NCI-H2196 (cell line): Measurements from ENCODE around the gene EIF2S1.
"Not testable (repeated sequence)": the region's sequence is repeated elsewhere in the genome, so short reads cannot be mapped to it uniquely, and the experiment has no call there.

Experiments
- DNase-seq: peaks from one replicate; lab custom pipeline; 2025; ENCODE audit not compliant: unreplicated experiment; lab: John Stamatoyannopoulos, UW

EIF2S1 gene

DNA sequence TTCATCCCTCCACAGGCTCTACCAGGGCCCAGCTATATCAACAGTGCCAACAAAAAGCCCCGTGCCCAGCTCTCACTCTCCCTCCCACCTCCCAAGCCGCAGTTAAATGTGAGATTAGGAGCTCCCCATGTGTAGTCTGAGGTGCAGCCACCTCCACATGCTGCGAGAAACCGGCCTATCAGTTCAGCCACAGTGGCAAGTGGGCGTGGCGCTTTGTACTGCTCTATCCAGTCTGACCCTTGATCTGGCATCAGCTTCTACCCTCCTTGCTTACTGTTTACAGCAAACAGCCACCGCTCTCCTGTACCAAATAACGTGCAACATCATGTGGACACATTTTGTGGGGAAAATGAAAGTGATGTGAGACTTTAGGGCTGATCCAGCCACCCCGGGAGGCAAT is 50.2 kb downstream of the EIF2S1 start:
- no peak for DNase-seq

DNA sequence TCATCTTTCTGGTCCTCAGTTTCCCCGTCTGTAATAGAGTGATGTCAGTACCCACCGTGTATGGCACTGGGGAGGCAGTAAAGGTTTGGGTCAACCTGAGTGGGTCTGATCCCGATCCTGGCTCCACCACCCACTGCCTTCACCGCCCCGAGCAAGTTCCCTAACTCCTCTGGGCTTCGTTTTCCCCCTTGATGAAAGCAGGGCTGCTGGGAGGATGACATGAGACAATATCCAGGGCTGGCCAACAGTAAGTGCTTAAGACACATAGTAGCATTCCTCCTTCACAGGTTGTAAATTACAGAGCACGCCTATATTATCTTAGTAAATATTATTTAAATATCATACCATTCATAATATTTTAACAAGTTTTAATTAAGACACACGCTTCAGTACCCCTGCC is 51.2 kb downstream of the EIF2S1 start:
- no peak for DNase-seq

DNA sequence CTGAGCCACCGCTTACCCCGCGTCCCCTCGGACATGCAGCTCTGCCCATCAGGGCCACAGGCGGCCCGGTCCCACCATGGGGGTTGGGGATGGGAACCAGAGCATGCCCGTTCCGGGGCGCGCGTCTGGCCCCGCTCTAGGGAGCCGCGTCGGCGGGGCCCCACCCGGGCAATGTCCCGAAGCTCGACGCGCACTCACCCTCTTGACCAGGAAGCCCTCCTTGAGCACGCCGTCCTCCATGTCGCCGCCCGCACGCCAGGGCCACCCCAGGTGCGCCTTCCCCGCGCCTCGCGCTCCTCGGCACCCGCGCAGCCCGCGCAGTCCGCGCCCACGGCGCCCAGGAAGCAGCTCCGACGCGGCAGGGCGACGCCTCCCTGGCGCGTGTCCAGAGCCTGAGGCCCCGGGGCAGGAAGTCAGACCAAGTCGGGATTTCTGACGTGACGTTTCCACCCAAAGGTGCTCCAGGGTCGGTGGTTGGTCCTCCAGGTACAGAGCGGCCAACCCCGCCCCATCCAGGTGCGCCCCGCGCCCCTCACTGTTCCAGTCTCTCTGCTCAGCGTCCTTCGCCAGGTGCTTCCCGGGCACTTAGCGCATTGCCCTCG is 51.8 kb downstream of the EIF2S1 start, which contains the start of gene PLEK2:
PLEK2 (minus strand) TSS at position 346 of the 602 bp plus-strand sequence; CDS start at position 240, 106 bp downstream.
- peak; percentile 82 for DNase-seq

DNA sequence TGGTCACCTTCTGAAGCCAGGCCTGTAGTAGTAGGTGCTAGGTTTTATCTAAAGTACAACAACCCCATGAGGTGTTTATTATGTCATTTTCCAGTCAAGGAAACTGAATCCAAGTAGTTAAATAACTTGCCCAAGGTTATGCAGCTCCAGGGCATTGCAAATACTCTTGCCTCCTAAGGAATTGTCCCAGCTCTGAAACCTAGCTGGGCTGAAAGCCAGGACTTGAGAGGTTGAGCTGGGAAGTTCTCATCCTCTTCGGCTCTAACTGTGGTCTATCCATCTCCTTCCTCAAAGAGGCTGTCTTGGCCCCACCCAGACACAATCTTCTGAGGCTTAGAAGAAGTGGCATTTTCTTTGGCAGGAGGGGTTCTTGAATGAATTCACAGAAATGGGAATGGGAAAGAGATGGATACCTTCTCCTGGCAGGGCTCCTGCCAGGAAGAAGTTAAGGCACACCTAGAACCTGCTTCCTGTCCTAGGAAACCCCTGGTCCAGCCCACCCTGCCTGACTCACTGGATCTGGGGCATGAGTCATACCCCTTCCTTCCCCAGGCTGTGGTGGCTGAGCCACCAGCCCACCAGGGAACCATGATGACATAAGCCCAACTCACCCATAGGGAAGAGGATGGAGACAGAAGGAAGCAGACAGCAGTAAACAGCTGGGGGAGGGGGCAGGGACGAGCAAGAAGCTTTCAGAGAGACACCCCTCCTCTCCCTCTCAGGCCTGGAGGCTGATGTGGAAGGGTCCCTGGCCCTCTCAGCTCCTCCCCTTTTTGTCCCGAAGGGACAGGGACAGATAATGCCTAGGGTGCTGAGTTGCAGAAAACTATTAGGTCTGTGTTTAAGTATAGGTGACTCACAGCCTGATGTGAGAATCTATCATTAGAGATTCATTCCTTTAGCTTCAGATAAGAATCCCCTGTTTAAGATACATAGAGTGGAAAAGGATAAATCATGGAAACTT is 54.0 kb downstream of the EIF2S1 start:
- DNase-seq = no peak

DNA sequence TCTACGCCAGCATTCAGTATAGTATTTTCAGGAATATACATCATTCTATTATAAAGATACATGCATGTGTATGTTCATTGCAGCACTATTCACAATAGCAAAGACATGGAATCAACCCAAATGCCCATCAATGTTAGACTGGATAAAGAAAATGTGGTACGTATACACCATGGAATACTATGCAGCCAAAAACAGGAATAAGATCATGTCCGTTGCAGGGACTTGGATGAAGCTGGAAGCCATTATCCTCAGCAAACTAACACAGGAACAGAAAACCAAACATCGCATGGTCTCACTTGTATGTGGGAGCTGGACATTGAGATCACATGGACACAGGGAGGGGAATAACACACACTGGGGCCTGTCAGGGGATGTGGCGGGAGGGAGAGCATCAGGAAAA is 55.5 kb downstream of the EIF2S1 start:
- DNase-seq = not testable (repeated sequence)

DNA sequence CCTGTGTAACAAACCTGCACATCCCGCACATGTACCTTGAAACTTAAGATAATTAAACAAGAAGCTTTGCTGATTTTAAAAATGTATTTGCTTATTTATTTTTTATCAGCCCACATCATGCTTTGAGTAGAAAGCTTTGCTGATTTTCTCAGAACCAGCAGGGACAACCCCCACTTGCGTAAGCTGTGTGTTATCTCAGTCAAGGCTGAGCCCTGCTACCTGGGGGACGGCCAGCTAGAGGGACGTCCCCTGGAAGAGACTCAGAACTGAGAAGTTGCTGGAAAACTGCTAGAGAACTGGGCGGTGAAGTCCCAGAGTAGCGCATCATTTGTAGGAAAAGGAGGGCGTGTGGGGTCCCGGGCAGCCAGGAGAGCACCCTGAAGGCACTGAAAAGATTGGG is 56.0 kb downstream of the EIF2S1 start:
- DNase-seq = no peak

DNA sequence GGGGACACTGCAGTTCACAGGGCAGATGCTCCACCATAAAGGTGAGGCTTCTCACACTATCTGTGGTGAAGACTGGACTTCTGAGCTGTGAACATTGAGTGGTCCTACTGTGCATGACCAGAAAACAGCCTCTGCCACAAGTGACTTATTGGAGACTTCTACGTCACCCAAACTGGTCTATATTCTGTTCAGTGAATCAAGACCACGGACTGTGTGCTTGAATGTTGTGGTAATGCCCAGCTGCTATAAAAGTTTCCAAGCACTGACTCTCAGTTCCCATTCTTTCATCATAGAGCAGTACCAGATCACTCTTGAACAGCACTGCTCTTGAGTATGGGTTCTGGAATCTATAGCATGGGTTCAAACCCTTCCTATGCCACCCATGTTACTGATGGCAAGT is 56.7 kb downstream of the EIF2S1 start:
- no peak for DNase-seq

DNA sequence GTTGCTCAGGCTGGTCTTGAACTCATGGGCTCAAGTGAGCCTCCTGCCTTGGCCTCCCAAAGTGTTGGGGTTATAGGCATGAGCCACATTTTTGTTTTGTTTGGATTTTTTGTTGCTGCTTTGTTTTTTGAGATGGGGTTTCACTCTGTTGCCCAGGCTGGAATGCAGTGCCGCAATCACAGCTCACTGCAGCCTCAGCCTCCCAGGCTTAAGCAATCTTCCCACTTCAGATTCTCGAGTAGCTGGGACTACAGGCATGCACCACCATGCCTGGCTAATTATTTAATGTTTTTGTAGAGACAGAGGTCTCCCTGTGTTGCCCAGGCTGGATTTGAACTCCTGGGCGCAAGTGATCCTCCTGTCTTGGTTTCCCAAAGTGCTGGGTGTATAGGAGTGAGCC is 57.5 kb downstream of the EIF2S1 start:
- no peak for DNase-seq

DNA sequence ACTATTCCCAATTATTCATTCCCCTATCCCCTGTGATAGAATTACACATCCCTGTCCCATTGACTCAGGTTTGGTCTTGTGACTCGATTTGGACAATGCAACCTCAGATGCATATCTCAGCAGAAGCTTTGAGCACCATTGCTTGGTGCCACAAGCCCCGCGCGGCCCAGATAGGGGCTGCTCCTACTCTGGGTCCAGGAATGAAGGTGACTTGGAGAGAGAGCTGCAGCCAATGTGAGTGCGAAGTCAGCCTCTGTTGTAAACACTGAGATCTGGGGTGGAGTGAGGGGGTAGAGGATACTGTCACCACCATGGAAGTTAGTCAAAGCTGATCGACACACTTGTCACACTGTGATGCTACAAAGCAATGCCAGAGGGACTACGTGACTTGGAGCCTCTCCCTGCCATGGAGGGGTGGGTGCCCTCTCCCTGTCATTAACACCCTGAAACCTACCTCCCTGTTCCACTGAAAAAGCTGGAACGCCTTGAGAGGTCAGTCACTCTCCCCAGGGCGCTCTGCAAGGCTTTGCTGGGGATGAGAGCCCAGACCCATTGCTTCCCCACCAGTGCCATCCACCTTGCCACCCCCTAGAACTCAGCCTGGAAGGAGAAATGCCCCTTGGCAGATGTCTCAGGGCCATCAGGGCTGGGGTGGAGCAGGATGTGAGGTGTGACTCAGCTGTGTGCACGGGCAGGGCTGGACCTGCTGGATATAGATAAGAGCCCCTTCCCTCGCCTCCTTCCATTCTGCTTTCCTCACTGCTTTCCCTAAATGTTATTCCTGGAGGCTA is 58.5 kb downstream of the EIF2S1 start:
- DNase-seq = no peak

DNA sequence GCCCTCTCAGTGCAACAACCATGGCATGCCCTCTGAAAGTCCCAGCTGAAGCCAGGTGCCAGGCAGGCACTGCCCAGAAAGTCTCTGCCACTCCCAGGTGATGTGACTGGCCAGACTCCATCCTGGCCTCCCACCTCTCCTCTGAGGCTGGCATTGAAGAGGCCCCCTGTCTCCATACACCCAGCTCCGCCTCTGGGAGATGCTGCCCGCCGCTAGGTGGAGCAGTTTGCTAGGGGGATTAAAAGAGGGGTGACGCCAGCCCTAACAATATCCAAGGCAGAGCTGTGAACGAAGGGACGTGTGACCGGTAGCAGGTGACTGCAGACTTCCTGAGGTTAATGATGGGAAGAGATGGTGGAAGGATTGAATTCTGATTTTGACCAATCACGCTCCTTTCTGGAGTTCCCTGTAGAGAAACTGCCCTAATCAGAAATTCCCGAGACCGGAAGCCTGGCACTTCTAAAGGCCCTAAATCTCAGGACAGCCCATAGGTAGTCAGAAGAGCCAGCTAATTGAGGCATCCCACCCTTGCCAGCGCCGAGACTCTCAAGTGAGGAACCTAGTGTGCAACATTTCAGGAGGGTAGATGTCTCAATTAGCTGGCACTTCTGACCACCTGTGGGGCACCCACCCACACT is 60.1 kb downstream of the EIF2S1 start:
- DNase-seq = no peak

DNA sequence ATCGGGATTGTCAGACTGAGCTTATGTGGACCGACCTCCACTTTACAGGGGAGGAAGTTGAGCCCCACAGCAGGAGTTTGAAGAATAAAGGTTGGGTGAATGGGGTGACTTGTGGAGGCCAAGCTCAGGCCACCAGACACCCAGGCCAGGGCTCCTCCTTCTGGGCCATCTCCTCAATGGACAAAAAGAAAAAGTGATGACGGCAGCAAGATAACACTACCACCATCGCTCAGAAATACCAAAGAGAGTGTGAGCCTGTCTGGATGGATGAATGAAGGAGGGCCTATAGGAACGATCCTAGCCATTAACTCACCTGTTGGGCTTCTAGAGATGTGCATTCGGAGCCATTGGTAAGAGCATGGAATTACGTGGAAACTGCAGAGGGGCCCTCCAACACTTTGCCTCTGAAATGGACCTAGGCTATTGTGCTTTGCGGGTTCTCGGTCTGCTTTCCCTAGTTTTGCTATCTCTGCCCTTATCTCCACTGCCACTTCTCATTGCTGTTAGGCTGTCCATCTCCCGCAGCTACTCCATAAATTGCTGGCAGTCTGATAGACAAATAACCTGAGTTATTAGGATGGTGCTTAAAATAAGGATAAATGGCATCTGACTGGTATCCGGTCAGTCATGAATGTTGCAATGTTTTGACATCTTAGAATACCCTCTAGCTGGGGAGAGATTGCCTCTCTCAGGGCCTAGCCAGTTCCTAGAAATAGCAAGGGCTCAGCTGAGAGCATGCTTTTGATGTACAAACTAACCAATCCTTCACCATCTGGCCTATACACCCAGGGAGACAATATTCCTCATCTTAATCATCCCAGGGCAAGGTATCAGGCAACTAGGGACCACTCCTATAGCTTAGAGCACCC is 61.5 kb downstream of the EIF2S1 start:
- DNase-seq = no peak

DNA sequence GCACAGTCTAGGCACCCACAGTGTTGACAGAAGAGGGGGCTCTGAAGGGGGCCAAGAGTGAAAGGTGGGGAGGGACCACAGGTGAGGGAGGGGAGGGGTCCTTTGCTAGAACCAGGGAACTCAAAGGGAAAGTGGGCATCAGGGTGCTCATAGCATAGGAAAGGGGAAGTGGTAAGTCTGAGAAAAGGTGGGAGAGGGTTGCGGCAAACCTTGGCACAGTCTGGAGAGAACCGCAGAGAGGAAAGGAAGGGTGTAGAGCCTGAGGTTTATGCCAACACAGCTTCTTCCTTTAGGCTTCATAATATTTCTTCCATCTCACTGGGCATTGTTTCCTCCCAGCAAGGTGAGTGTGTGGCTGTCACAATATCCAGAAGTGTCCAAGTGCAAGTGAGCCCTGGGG is 63.3 kb downstream of the EIF2S1 start:
- DNase-seq = no peak

DNA sequence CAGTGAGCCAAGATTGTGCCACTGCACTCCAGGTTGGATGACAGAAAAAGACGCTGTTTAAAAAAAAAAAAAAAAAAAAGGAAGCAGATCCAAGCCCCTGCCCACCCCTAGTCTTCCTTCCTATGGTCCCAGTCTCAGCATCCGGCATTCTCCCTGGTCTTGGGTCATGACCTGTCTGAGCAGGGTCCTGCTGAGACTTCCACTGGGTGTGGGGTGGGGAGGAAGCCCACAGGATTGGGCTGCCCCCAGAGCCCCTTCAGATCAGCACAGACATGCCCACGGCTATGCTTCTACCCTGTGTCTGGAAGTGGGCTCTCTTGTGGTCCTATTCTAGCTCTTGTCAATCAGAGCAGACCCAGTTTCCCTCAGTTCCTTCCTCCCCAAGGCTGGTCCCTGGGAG is 64.4 kb downstream of the EIF2S1 start:
- DNase-seq = no peak

DNA sequence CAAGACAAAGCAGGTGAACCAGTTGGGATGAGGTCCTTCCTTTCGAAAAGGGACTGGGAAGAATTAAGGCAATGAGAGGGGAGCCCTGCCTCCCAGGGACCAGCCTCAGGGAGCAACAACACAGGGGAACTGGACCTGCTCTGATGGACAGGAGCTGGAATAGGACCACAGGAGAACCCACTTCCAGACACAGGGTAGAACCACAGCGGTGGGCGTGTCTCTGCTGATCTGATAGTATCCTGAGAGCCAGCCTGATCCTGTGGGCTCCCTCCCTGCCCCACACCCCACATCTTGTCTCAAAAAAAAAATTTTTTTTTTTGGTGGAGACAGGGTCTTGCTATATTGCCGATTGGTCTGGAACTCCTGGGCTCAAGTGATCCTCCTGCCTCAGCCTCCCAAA is 65.5 kb downstream of the EIF2S1 start:
- DNase-seq = no peak

DNA sequence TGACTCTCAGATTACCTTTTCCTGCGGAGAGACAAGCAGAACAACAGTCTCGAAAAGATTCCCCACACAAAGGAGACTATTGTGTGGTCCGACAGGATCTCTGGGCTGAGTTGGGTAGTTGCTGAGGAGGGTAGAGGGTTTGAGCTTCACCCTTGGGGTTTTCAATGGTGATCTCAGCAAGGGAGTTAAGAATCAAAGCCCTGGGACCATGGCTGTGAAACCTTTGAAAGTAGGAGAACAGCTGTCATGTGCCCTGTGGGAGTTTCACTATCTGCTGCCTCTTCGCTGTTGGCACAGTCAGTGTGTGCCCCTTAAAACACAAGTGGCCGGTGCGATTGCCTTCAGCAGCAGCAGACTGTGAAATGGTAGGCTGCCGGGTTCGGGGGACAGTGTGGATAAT is 66.0 kb downstream of the EIF2S1 start:
- DNase-seq = no peak

DNA sequence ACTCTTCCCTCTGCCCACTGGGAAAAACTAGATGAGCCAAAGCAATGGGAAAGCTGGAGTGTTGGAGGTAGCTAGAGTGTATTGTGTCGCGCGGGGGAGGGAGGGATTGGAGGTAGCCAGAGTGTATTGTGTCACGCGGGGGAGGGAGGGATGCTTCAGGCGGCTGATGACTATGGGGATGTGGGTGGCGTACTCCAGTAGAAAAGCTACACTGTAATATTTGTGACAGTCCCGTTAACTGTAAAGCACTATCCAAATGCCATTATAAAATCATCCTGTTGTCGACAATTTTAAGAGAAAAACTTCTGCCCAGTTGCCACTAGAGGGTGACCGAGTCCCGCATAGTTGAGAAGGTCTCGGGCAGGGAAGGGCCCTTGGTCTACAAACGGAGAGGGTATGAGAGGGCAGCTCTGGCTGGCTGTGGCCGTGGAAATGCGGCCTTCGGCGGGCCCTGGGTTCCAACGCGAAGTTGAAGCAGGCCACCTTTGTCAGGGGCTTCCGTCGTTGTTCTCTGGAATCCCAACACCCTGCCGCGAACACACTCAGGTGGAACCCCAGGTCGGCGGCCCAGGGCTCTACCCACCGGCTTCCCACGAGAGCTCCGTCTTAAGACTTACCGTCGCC is 67.0 kb downstream of the EIF2S1 start:
- peak; percentile 77 for DNase-seq

DNA sequence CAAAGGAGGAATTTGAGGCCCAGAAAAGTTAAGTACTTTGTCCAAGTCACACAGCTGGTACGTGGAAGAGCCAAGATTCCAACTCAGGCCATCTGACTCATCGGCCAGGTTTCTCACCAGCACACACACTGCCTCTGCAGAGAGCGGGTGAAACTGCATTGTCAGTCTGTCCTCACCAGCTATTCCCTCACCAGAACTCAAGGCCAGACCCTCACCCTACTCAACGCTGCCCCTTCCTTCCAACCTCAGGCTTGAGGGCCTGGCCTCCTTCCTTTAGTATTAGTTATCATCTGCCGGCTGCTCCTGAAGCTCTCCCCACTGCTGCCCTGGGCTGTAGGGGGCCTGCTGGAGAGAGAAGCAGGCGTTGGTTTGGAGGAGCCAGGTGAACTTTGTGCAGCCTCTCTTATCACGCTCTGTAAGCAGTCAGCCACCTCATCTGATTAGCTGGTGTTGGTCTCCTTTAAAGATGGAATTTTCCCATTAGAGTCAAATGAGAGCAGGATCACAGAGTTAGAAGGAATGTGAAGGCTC is 68.4 kb downstream of the EIF2S1 start:
- DNase-seq = no peak

DNA sequence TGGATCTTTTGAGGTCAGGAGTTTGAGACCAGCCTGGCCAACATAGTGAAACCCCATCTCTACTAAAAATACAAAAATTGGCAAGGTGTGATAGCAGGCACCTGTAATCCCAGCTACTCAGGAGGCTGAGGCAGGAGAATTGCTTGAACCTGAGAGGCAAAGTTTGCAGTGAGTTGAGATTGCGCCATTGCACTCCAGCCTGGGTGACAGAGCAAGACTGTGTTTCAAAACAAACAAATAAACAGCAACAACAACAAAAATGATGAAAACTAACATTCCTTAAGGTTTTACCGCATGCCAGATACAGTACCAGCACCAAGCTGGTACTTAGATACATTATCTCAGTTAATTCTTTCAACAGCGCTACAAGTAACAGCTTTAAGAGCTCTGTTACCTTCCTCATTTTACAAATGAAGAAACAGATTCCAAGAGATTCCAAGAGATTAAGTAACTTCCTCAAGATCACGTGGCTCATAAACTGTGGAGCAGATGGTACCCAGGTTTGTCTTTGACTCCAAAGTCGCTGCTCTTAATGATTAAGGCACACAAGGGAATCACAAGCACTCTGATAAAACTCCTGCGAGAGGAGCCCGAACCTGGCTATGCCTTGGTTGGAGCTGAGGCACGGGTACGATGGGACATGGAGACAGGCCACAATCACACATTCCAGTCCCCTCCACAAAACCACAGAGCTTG is 69.5 kb downstream of the EIF2S1 start:
- DNase-seq = no peak

DNA sequence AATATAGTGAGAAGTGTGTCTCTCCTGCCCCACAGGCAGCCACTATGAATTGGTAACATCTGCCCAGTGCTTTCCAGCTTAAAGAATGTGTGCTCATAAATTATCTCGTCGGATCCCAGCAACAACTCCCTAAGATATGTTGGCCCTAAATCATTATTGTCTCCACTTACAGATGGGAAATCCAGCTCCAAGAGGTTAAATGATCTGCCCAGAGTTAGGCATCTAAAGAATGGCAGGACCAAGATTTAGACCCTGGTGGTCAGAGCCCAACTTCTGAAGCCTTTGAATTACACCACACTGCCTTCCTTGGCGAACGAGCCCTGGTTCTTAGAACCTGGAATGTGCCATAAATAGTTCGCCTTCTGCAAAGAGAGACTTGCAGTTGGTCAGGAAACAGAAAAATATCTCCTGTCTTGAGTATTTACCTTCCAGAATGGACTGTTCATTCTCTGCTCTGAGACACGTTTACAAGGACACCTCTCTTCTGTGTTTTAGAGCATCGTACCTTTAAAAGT is 72.0 kb downstream of the EIF2S1 start:
- DNase-seq = no peak
